Glutamatergic neuron (in vitro differentiated cells): ENCODE results near the gene RAN. TPM values are rescaled to one million over a fixed set of nuclear protein-coding genes. Genes with fewer than 3 reads are reported as not detected.

Source experiments
- DNase-seq: peaks from one replicate; pipeline ENCODE4 v3.0.0; 2022
- H3K27ac Mint-ChIP-seq: one replicate; pipeline ENCODE4 v1.8.0; 2020; ENCODE audit warnings: mild to moderate bottlenecking, mixed read lengths, inconsistent platforms; ENCODE audit not compliant: unreplicated experiment
- H3K27me3 Mint-ChIP-seq: one replicate; pipeline ENCODE4 v1.8.0; 2020; ENCODE audit warnings: mild to moderate bottlenecking, moderate library complexity, mixed read lengths, inconsistent platforms; ENCODE audit not compliant: unreplicated experiment
- H3K36me3 Mint-ChIP-seq: one replicate; pipeline ENCODE4 v1.8.0; 2020; ENCODE audit warnings: mild to moderate bottlenecking, mixed read lengths, inconsistent platforms; ENCODE audit not compliant: unreplicated experiment
- H3K4me1 Mint-ChIP-seq: one replicate; pipeline ENCODE4 v1.8.0; 2020; ENCODE audit warnings: mild to moderate bottlenecking, low read depth, mixed read lengths, inconsistent platforms; ENCODE audit not compliant: unreplicated experiment
- H3K4me3 Mint-ChIP-seq: one replicate; pipeline ENCODE4 v1.8.0; 2020; ENCODE audit warnings: mild to moderate bottlenecking, mixed read lengths, inconsistent platforms; ENCODE audit not compliant: unreplicated experiment
- H3K9me3 Mint-ChIP-seq: one replicate; pipeline ENCODE4 v1.8.0; 2020; ENCODE audit warnings: mild to moderate bottlenecking, moderate library complexity, mixed read lengths, inconsistent platforms; ENCODE audit not compliant: unreplicated experiment
- total RNA-seq: library from RNA; stranded (reverse); fragmentation: NEBNext Ultra II Directional; extraction: Animal tissue kit (Norgen Biotek cat#: 25700); gene quantifications from one replicate; pipeline ENCODE4 v1.2.1, GENCODE V29; 2021; ENCODE audit not compliant: unreplicated experiment
- TF ChIP-seq, protein P1 (sequence below): fragments of 200-600 bp; sonication (generic); IDR thresholded peaks from one replicate; pipeline ENCODE4 v1.5.0; 2021; ENCODE audit not compliant: partially characterized antibody, unreplicated experiment

The RAN gene
- total RNA-seq, 1 donor from 2014 or later = 766 TPM

GRCh38 chr12:130828895-130829294 is 43.0 kb upstream of the RAN start:
- H3K4me1 Mint-ChIP-seq = peaks cover 32% of the 10 kb centered on the region

DNA sequence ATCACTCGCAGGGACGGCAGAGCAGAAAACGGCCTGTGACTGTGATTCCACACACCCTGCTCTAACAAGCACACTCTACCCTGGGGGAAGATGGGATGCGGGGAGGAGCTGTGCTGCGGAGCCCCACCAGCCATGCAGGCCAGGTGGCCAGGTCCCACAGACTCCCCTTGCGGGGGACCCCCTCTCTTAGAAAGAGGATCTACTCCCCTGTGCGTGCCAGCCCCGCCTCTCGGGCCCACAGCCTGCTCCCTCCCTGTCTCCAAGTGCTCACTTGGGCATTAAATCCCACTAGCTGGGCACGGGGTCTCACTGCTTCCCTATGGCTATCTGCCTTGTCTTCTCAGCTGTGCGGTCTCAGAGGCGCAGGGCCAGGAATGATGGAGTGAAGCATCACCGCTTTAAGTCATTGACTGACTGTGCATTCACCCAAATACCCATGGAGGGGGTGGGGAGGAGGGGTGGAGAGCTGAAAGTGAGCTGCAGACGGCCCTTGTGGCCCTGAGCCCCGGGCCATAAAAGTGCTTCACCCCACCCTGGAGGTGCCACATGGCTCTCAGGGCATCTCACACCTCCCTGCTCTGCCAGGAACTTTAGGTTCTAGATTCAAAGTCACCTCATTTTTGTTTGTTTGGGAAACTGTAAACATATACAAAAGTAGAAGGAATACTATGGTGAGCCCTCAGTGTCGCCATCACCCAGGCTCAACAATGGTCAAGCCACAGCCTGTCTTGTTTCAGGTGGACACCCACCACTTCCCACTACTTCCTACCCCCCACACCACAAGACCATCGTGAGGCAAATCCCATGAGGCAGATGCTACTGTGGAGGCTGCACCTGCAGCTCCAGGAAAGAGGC is 42.2 kb upstream of the RAN start:
- Mint-ChIP-seq H3K27me3 (peaks cover 5% of the 10 kb centered on the region), H3K27ac (no peak overlapping the region), H3K9me3 (peaks cover 4% of the 10 kb centered on the region), H3K36me3 (no peaks in the 10 kb centered on the region), H3K4me1 (peaks cover 34% of the 10 kb centered on the region), H3K4me3 (peak overlapping the region; percentile 17)
- TF ChIP-seq, protein P1, sequence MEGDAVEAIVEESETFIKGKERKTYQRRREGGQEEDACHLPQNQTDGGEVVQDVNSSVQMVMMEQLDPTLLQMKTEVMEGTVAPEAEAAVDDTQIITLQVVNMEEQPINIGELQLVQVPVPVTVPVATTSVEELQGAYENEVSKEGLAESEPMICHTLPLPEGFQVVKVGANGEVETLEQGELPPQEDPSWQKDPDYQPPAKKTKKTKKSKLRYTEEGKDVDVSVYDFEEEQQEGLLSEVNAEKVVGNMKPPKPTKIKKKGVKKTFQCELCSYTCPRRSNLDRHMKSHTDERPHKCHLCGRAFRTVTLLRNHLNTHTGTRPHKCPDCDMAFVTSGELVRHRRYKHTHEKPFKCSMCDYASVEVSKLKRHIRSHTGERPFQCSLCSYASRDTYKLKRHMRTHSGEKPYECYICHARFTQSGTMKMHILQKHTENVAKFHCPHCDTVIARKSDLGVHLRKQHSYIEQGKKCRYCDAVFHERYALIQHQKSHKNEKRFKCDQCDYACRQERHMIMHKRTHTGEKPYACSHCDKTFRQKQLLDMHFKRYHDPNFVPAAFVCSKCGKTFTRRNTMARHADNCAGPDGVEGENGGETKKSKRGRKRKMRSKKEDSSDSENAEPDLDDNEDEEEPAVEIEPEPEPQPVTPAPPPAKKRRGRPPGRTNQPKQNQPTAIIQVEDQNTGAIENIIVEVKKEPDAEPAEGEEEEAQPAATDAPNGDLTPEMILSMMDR = no peak
- DNase-seq = no peak

More at GRCh38 chr12:130828895-130829294, 43.0 kb upstream of the RAN start:
- H3K9me3 Mint-ChIP-seq = peaks cover 4% of the 10 kb centered on the region
- no peak for DNase-seq
- H3K27me3 Mint-ChIP-seq = peaks cover 4% of the 10 kb centered on the region
- H3K27ac Mint-ChIP-seq = no peak overlapping the region
- H3K36me3 Mint-ChIP-seq = no peaks in the 10 kb centered on the region
- H3K4me3 Mint-ChIP-seq = peak overlapping the region; percentile 17
- TF ChIP-seq, protein P1 = no peak

GRCh38 chr12:130830246-130830551 is 41.7 kb upstream of the RAN start:
- Mint-ChIP-seq H3K27ac (no peak overlapping the region), H3K36me3 (no peaks in the 10 kb centered on the region), H3K27me3 (peaks cover 5% of the 10 kb centered on the region), H3K4me1 (peaks cover 32% of the 10 kb centered on the region), H3K9me3 (peaks cover 4% of the 10 kb centered on the region), H3K4me3 (no peak overlapping the region)
- TF ChIP-seq, protein P1 = no peak
- no peak for DNase-seq

DNA sequence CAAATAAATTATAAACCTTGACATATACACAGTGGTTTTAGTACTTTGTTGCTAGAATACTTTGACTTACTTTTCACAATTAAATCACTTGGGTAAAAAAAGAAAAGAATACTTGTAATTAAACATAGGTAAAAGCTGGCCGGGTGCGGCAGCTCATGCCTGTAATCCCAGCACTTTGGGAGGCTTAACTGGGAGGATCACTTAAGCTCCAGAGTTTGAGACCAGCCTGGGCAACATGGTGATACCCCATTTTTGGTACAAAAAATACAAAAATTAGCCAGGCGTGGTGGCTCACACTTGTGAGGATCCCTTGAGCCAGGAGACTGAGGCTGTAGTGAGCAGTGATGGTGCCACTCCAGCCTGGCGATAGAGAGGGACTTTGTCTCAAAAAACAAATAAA is 40.6 kb upstream of the RAN start:
- TF ChIP-seq, protein P1 = no peak
- Mint-ChIP-seq H3K27ac (no peak overlapping the region), H3K4me3 (no peak overlapping the region), H3K9me3 (peaks cover 4% of the 10 kb centered on the region), H3K36me3 (no peaks in the 10 kb centered on the region), H3K27me3 (peaks cover 5% of the 10 kb centered on the region), H3K4me1 (peaks cover 36% of the 10 kb centered on the region)
- no peak for DNase-seq

GRCh38 chr12:130831876-130832405 is 39.9 kb upstream of the RAN start:
- Mint-ChIP-seq H3K4me3 (no peak overlapping the region), H3K27ac (no peak overlapping the region), H3K36me3 (no peaks in the 10 kb centered on the region), H3K9me3 (peaks cover 2% of the 10 kb centered on the region), H3K27me3 (peaks cover 5% of the 10 kb centered on the region), H3K4me1 (peaks cover 42% of the 10 kb centered on the region)
- DNase-seq = no peak
- TF ChIP-seq, protein P1 = no peak
